Activated CD4-positive, alpha-beta memory T cell treated with anti-CD3 and anti-CD28 coated beads, Interleukin-2, amount 10 ng/mL, durations not matched to agents 7 days and 5 days (primary cell): ENCODE results near the gene LUZP4. TPM values are rescaled to one million over a fixed set of nuclear protein-coding genes. Genes with fewer than 3 reads are reported as not detected.
"Not testable (repeated sequence)": the region's sequence is repeated elsewhere in the genome, so short reads cannot be mapped to it uniquely, and the experiment has no call there.

ENCODE experiments used
- CTCF ChIA-PET: fragments of 350-600 bp; sonication (Branson Sonifier 250); formaldehyde crosslinking; loops from one replicate; lab custom pipeline; 2021; ENCODE audit warnings: antibody characterized with exemption, inconsistent platforms; lab: Charles Lee
- POLR2A ChIA-PET: fragments of 350-600 bp; sonication (Branson Sonifier 250); formaldehyde crosslinking; loops from one replicate; lab custom pipeline; 2021; ENCODE audit warnings: antibody characterized with exemption; lab: Charles Lee
- DNase-seq: peaks from one replicate; pipeline ENCODE4 v3.0.0-alpha.2; 2020
- H3K27ac Mint-ChIP-seq: one replicate; pipeline ENCODE4 v1.8.0; 2021; ENCODE audit warnings: mild to moderate bottlenecking, mixed read lengths
- H3K27me3 Mint-ChIP-seq: one replicate; pipeline ENCODE4 v1.8.0; 2021; ENCODE audit warnings: mixed read lengths
- H3K36me3 Mint-ChIP-seq: one replicate; pipeline ENCODE4 v1.8.0; 2021; ENCODE audit warnings: low read depth, mixed read lengths
- H3K4me1 Mint-ChIP-seq: one replicate; pipeline ENCODE4 v1.8.0; 2021; ENCODE audit warnings: mixed read lengths
- H3K4me3 Mint-ChIP-seq: one replicate; pipeline ENCODE4 v1.8.0; 2021; ENCODE audit warnings: mild to moderate bottlenecking, mixed read lengths
- H3K9me3 Mint-ChIP-seq: one replicate; pipeline ENCODE4 v1.8.0; 2021; ENCODE audit warnings: mixed read lengths
- total RNA-seq, 2 experiments: library from RNA; stranded (reverse); gene quantifications; one replicate each; pipeline ENCODE4 v1.2.3, GENCODE V29; 2021

Gene LUZP4
- total RNA-seq, 2 experiments from 2014 or later, result not detected

DNA sequence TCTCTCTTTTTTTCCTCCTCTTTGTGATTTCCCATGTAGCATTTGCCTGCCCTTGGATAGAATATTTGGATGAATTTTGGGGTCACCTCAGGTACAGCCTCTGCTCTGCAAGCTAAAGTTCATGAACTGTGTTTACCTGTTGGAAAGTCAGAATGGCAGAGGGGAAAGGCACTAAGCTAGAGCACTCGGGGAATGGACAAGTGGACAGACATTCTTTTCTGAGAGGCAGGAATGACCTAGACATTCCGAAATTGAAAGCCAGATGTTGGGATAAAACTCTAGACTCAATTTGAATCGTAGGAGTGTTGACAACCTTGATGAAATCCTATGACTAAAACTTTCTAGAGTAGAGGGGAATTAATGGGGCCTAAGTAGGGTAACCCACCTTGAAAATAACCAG, 56.1 kb downstream of the LUZP4 start:
- no peaks in the 10 kb centered on the region for H3K36me3 Mint-ChIP-seq
- H3K4me1 Mint-ChIP-seq, result no peaks in the 10 kb centered on the region
- H3K27ac Mint-ChIP-seq, result no peak overlapping the region
- H3K27me3 Mint-ChIP-seq, result no peaks in the 10 kb centered on the region
- POLR2A ChIA-PET, result no interaction called here
- no peaks in the 10 kb centered on the region for H3K9me3 Mint-ChIP-seq
- no peak overlapping the region for H3K4me3 Mint-ChIP-seq
- DNase-seq, result no peak
- CTCF ChIA-PET, result no interaction called here

DNA sequence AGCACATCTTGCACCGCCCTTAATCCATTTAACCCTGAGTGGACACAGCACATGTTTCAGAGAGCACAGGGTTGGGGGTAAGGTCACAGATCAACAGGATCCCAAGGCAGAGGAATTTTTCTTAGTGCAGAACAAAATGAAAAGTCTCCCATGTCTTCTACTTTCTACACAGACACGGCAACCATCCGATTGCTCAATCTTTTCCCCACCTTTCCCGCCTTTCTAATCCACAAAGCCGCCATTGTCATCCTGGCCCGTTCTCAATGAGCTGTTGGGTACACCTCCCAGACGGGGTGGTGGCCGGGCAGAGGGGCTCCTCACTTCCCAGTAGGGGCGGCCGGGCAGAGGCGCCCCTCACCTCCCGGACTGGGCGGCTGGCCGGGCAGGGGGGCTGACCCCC, 57.2 kb downstream of the LUZP4 start:
- CTCF ChIA-PET, H3K36me3 Mint-ChIP-seq, H3K4me1 Mint-ChIP-seq, POLR2A ChIA-PET, DNase-seq, H3K4me3 Mint-ChIP-seq, H3K9me3 Mint-ChIP-seq, H3K27ac Mint-ChIP-seq, H3K27me3 Mint-ChIP-seq: not testable (repeated sequence)

DNA sequence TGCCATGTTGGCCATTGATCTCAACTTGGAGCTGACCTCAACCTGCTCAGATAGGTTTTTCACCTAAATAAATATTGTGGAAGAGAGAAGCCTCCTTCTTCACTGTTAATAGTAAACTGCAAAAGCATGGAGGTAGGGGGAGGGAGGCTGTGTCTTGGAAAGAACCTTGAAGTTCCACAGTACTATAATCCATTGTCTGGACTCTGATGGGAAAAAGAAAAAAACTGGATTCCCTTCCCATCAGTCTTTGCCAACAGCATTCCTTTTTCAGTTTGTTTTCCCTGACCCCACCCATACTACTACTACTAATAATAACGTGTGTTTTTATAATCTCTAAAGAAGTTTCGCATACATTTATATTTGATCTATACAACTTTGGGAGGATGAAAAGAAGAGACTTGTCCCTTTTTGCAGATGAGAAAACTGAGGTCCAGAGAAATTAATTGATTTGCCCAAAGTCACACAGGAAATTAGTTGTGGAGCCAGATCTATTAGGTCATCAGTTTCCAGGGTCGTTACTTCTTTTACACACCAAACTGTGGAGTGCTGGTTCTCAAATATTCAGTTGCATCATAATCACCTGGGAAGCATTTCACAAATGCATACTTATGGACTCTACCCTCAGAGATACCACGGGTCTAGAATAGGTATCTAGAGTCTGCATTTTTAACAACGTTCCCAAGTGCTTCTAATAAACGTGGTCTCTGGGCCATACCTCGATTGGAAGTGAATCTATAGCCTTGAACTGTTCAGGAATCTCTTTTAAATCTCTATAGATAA, 59.1 kb downstream of the LUZP4 start:
- ChIA-PET POLR2A (no interaction called here), CTCF (no interaction called here)
- no peaks in the 10 kb centered on the region for H3K27me3 Mint-ChIP-seq
- no peak overlapping the region for H3K27ac Mint-ChIP-seq
- H3K4me1 Mint-ChIP-seq, result no peaks in the 10 kb centered on the region
- H3K9me3 Mint-ChIP-seq, result no peaks in the 10 kb centered on the region
- no peak for DNase-seq
- H3K36me3 Mint-ChIP-seq, result no peaks in the 10 kb centered on the region
- no peak overlapping the region for H3K4me3 Mint-ChIP-seq

GRCh38 chrX:115350711-115351381, 61.3 kb downstream of the LUZP4 start:
- POLR2A ChIA-PET, result no interaction called here
- H3K27me3 Mint-ChIP-seq, result no peaks in the 10 kb centered on the region
- CTCF ChIA-PET, result no interaction called here
- DNase-seq, result no peak
- H3K9me3 Mint-ChIP-seq, result no peaks in the 10 kb centered on the region
- H3K27ac Mint-ChIP-seq, result no peak overlapping the region
- H3K36me3 Mint-ChIP-seq, result no peaks in the 10 kb centered on the region
- no peaks in the 10 kb centered on the region for H3K4me1 Mint-ChIP-seq
- H3K4me3 Mint-ChIP-seq, result no peak overlapping the region

DNA sequence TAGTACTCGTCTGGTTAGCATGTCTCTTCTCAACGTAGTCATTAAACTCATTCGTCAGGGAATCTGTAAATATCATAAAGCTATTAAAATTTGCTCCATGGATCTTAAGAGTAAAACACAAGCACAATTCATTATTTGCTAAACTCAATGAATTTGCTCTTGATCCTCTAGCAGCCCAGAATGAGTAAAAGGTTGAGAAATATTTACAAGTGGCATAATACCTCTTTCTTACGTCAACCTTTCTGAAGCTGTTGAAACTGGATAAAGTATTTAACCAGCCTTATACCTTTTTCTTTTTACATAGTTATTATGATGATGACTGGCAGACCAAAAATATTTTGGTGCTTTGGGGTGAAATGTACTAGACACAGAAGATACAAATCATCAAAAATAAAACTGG, 66.9 kb downstream of the LUZP4 start:
- Mint-ChIP-seq H3K9me3 (no peaks in the 10 kb centered on the region), H3K36me3 (no peaks in the 10 kb centered on the region), H3K27ac (no peak overlapping the region), H3K4me3 (no peak overlapping the region), H3K27me3 (no peaks in the 10 kb centered on the region), H3K4me1 (no peaks in the 10 kb centered on the region)
- no peak for DNase-seq
- ChIA-PET CTCF (no interaction called here), POLR2A (no interaction called here)

Other genes with a start within 250 kb of the LUZP4 start
- not detected for gene RBMXL3, start 100.3 kb upstream of the LUZP4 start, total RNA-seq
- gene LRCH2, start 55.6 kb upstream of the LUZP4 start, total RNA-seq, result not detected